Right hindlimb (tissue), 1 donor: ENCODE measurements around the gene ATOX1.

Source experiments
- DNase-seq: peaks from one replicate; pipeline ENCODE4 v3.0.0-alpha.2; 2018

The ATOX1 gene

GRCh38 chr5:151766975-151767374 lies 8.5 kb upstream of the ATOX1 start:
- DNase-seq: no peak

GRCh38 chr5:151764801-151765200 lies 6.4 kb upstream of the ATOX1 start:
- DNase-seq: no peak

DNA sequence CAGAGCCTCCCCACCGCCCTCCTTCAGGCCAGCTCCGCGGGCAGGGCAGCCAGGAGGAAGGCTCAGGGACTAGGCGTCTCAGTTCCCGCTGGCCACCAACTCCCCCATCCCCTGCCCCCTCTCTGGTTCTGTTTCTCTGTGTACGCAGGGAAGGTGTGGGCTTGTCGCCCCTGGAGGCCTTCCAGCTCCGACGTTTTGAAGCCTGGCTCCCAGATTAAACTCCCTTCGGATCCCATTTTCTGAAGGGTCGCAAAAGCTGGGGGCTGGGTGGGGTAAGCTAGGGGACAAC lies 346 bp downstream of the ATOX1 start:
- DNase-seq: peak; percentile 44

GRCh38 chr5:151757233-151758140 lies 944 bp downstream of the ATOX1 start:
- DNase-seq: no peak

DNA sequence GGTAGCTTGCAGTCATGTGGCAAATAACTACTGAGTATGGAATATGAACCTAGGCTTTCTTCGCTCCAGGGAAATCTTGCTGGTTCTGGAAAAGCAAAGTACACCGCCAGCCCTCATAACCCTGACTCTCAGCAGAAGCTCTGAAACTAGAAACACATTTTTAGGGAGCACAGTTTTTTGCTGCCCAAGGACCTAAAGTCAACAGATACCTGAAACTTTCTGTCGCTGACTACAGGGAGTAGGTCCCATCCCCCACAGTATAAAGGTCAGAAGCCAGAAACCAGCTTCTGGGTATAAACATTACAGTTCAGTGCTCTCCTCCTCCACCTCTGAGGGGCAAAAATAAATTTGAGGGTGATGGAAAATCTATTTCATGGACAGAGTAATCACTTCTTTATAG lies 3.0 kb downstream of the ATOX1 start:
- no peak for DNase-seq

DNA sequence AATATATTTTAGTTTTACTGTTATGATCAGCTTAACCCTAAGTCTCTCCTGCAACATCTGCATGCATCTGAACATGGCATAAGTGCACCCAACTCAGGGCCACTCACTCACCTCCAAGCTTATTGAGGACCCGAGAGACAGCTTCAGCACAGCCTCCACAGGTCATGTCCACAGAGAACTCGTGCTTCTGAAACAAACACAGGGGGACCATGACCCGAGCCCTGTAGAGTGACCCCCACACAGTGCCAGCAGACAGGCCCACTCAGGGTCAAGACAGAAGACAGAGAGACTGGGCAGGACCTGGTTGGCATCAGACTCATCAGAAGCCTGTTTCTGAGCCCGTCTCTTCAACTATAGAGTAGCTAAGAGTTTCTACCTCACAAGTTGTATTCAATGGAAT lies 6.8 kb downstream of the ATOX1 start:
- no peak for DNase-seq

- DNase-seq: no peak
Measured at GRCh38 chr5:151751091-151751490, 7.3 kb downstream of the ATOX1 start.

DNA sequence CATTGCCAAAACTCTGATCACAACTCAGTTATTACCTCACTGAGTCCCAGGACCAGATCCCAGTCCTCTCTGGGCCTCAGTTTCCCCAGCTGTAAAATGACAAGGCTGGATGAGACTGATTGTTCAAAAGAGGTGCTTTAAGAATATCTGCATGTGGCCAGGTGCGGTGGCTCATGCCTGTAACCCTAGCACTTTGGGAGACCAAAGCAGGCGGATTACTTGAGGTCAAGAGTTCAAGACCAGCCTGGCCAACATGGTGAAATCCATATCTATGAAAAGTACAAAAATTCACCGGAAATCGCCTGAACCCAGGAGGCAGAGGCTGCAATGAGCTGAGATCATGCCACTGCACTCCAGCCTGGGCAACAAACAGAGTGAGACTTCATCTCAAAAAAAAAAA lies 8.3 kb downstream of the ATOX1 start:
- DNase-seq: no peak

- no peak for DNase-seq
Measured at GRCh38 chr5:151745071-151745705, 13.2 kb downstream of the ATOX1 start.

- DNase-seq: no peak
Measured at GRCh38 chr5:151743530-151743929, 14.9 kb downstream of the ATOX1 start.

GRCh38 chr5:151742870-151743294 lies 15.5 kb downstream of the ATOX1 start:
- peak; percentile 78 for DNase-seq

DNA sequence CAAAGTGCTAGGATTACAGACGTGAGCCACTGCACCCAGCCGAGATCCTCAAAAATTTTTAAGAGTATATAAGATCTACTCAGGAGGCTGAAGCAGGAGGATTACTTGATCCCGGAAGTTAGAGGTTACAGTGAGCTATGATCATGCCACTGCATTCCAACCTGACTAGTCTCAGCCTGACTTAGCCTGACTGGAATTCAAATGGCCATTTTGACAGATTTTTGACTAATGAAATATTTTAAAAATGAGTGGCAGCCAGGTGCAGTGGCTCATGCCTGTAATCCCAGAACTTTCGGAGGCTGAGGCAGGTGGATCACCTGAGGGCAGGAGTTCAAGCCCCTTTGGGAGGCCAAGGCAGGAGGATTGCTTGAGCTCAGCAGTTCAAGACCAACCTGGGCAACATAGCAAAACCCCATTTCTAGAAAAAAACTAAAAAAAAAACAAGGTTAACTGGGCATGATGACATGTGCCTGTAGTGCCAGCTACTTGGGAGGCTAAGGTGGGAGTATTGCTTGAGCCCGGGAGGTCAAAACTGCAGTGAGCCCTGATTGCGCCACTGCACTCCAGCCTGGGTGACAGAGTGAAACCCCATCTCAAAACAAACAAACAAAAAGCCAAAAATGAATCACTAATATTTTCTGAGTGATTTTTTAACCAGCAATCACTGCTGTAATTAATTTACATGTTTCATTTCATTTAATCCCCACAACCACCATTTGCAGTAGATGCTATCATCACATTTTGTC lies 16.6 kb downstream of the ATOX1 start:
- DNase-seq: no peak

GRCh38 chr5:151740958-151741373 lies 17.5 kb downstream of the ATOX1 start:
- no peak for DNase-seq

- peak; percentile 92 for DNase-seq
Measured at GRCh38 chr5:151740336-151740942, 18.0 kb downstream of the ATOX1 start.

- DNase-seq: no peak
Measured at GRCh38 chr5:151739939-151740335, 18.5 kb downstream of the ATOX1 start.

- no peak for DNase-seq
Measured at GRCh38 chr5:151739395-151739794, 19.0 kb downstream of the ATOX1 start.

DNA sequence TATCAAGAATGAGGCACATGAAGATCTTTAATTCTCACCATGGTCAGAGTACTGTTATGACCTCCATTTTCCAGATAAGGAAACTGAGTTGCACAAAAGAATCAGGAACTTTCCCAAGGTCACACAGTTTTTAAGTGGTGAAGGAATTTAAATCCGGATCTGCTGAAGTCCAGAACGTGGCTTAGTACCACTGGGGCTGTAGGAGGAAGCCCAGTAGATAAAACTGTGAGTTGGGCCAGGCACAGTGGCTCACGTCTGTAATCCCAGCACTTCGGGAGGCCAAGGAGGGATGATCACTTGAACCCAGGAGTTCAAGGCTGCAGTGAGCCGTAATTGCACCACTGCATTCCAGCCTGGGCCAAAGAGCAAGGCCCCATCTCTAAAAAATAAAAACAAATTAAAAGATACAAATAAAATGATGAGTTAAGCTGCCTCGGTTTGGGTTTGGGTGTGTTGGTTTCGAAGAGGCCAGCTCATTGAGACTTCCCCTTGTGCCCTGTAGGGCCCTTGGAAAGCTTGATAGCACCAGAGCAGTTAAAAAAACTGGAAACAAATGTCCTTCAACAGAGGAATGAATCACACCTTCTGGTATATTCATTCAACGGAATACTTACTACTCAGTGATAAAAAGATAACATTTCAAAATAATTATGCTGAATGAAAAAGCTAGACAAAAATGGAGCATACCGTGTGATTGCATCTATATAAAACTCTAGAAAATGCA lies 20.1 kb downstream of the ATOX1 start:
- DNase-seq: no peak

DNA sequence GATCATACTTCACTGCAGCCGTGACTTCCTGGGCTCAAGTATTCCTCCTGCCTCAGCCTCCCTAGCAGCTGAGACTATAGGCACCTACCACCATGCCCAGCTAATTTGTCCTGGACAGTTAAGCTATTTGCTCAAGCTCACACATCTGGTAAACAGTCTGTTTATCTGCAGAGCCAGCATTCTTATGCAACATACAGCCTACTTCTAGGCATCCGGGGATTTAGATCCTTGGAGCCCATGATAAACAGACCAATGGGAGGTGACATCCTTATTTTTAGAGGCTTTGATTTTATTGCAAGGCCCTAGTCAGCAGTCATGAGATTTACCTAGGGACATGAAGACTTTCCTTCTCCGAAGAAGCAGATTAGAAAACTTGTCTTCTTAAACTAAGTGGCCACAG lies 21.0 kb downstream of the ATOX1 start:
- no peak for DNase-seq

DNA sequence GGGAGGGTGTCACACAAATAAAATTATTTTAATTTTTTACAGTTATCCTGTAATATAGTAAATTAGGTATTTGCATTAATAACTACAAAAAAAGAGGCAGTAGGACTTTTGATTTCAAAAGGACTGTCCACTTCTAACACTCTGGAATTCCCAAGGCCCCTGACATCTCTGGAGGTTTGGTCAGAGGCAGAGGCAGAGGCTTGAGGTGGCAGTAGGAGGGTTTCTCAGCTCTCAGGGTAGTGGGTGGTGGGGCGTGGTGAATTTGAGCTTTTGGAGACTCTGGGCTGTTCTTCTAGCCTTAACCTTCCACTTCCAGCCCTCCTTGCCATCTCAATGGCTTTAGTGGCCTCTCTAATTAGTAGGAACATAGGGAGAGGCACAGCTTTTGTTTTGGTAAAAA lies 22.8 kb downstream of the ATOX1 start:
- no peak for DNase-seq

DNA sequence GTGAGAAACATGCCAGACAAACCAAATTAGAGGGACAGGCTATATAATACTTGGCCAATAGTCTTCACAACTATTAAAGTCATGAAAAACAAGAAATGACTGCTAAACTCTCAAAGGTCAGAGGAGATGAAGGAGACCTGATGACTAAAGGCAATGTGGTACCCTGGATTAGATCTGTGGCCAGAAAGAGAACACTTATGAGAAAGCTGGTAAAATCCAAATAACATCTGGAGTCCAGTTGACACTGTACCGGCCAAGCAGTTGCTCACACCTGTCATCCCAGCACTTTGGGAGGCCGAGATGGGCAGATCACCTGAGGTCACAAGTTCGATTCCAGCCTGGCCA lies 24.4 kb downstream of the ATOX1 start:
- no peak for DNase-seq

DNA sequence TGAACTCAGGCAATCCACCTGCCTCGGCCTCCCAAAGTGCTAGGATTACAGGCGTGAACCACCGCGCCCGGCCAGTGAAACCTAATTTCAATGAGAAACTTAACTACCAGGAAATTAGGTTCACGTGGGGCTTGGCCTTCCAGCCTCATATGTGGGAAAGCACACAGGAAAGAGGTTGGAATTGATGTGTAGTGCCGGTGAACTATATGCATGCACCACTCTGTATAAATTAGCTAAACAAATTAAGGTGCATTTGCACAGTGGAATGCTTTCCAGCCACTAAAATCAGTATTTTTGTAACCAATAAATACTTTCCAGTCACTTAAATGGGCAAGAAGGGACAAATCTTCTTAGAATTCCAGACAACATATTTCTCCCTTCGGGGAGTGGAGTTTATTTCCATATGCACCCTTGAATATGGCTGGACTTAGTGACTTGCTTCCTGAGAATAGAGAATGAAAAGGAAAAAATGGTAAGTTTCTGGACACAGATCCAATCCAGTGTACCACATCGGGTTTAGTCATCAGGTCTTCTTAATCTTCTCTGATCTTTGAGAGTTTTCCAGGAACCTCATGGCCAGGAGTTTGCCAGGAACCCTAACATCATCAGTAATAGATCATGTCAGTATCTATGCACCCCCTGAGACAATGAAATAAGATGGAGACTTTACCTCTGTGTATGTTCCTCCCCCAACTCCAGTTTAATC lies 24.9 kb downstream of the ATOX1 start:
- DNase-seq: no peak

GRCh38 chr5:151730381-151730780 lies 28.1 kb downstream of the ATOX1 start:
- no peak for DNase-seq
